HG02610 (cell line): ENCODE results near the gene ACSF2.
"Not testable (repeated sequence)": the region's sequence is repeated elsewhere in the genome, so short reads cannot be mapped to it uniquely, and the experiment has no call there.

ENCODE experiments used
- ATAC-seq: cut with Tn5 transposase; IDR thresholded peaks from one replicate; pipeline ENCODE4 v1.9.1; 2021; ENCODE audit warnings: mild to moderate bottlenecking, moderate library complexity; ENCODE audit not compliant: unreplicated experiment

Gene ACSF2, protein sequence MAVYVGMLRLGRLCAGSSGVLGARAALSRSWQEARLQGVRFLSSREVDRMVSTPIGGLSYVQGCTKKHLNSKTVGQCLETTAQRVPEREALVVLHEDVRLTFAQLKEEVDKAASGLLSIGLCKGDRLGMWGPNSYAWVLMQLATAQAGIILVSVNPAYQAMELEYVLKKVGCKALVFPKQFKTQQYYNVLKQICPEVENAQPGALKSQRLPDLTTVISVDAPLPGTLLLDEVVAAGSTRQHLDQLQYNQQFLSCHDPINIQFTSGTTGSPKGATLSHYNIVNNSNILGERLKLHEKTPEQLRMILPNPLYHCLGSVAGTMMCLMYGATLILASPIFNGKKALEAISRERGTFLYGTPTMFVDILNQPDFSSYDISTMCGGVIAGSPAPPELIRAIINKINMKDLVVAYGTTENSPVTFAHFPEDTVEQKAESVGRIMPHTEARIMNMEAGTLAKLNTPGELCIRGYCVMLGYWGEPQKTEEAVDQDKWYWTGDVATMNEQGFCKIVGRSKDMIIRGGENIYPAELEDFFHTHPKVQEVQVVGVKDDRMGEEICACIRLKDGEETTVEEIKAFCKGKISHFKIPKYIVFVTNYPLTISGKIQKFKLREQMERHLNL

DNA sequence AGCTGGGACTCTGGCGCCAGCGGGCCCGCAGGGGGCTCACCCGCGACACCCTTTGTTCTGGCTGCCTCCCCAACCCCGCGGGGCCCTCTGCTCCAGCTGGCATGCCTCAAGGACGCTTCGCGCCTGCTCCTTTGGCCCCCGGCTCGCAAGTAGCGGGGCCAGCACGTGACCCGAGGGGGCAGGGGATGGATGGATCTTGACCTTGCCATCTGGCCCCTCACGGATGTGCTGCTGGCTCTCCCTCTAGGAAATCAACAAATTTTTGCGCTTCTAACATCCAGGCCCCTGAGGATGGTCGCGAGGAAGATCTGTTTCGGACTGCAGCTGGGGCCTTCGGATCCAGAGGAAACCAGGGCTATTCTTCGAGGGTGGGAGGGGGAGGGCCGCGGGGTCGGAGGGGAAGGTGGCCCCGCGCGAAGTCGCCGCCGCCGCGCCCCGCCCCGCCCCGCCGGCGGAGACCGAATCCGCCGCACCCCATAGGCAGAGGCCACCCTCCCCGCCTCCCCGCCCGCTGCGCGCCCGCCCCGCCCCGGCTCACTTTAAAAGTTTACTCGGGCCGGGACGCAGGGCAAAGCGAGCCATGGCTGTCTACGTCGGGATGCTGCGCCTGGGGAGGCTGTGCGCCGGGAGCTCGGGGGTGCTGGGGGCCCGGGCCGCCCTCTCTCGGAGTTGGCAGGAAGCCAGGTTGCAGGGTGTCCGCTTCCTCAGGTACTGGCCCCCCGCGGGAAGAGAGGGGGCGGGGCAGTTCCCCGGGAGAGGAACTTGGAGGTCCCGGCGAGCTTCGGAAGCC is at the start of gene ACSF2:
ACSF2 (plus strand) TSS at position 537 of the 790 bp plus-strand sequence; CDS start at position 581, 44 bp downstream.
- peak; percentile 62 for ATAC-seq

DNA sequence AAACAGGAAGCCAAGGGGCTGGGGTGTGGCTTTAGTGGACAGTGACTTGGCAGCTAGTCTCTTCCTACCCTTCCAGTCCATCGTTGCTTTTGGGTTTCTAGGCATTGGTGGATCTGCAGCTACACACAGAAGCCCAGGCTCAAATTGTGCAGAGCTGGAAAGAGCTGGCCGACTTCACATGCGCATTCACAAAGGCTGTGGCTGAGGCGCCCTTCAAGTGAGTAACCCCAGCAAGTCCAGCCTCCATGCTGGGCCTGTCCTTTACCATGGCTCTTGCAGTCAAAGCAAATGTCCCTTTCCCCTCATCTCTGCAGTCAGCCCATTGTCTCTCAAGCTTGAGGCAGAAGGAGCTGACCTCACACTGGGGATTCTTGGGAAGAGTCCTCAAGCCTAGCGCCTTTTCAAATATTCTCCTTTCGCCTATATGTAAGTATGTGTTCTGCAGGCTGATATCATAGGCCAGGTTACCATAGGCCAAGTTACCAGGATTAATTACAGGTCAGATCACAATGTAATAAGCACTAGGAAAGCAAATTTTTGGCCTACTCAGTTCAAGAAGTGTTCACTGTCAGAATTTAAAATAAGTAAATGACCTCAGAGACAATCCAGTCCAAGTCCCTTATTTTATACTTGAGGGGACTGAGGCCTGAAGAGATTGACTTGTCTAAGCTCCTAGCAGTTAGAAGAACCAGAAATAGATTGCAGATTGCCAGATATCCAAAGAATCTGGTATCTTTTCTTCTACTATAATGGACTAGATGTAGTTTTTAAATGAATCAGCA is 46.5 kb upstream of the ACSF2 start:
- no peak for ATAC-seq

DNA sequence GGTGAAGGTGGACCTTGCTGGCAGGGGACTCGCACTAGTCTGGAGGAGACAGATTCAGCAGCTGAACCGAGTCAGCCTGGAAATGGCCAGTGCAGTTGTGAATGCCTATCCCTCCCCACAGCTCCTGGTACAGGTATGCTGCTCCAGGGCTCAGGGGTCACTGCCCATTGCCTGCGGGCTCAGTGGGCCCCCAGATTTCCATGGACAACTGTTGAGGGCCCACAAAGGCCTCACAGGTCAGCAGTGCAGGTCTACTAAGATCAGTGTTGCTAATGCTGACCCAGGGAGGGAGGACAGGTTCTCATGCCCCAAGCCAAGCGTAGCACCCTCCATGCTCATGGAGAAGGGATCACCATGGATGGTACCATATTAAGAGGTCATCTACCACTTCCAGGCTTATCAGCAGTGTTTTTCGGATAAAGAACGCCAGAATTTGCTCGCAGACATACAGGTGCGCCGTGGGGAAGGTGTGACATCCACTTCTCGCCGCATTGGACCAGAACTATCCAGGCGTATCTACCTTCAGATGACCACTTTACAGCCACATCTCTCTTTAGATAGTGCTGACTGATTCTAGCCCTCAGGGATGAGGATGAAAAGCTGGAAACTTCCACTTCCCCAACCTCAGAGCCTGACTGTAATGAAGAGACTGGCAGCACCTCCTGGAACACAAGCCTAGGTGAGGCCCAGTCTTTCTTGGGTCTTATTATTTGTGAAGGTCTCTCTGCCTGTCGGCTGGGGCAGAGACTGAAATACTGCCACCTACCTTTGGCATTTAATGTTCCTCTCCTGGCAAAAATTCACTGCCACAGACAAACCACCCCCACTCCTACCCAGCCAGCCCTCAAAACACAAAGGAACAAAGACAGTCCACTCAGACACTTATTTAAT is 45.4 kb upstream of the ACSF2 start:
- no peak for ATAC-seq

DNA sequence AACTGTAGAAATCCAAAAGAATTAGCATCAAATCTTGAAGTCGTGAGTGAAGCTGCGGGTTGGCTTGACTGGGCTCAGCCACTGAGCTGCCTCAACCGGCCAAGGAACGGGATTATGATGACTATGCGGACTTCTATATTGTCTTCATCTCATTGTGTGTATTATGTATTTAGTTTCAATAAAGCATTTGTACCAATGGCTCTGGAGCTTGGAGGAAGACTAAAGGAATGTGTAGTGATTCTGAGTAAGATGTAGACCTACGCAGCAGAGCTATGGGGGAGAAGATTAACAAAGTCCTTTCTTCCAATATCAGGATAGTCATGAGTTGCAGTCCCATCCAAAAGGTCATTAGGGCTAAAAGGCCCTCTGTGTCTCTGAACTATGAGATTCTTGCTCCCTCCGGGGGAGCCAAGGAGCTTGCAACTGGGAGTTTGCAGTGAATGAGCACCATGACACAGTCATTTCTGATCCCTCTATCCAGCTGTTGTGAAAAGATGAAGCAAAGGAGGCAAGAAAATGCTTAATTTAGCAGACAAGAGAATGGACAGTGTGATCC is 44.7 kb upstream of the ACSF2 start:
- no peak for ATAC-seq

DNA sequence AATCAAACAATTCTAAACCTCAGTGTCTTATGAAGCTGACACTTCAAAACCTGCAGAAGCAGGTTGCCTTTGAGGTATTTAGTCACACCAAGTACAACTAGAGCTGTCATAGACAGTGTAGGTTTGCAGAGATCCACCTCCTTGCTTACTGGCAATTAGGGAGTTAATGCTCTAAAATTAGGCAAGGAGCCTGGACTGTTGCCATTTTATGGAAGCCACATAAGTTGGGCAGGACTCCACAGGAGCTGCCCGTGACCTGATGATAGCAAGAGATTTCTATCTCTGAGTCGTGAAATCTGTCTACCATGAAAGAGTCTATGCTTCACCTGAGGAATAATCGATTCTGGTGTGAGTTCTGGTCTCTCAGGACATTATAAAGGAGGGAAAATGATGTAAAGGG is 44.1 kb upstream of the ACSF2 start:
- ATAC-seq, result no peak

DNA sequence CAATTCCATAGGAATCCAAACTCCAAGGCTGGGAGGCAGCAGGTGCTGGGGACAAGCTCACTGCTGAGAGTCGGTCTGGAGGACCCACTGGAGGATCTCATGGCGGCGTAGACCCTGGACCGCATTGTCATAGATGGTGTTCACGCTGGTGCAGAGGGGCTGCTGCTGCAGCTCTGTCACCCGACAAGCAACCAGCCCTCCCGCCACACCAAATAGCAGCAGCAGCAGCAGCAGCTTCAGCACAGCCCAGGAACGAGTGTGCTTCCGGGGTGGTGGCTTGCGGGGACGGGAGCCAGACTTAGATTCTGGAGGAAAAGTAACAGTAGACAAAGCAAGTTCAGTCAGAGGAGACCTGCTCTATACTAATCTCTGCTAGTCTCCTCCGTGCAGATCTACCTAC is 43.1 kb upstream of the ACSF2 start:
- ATAC-seq, result no peak

DNA sequence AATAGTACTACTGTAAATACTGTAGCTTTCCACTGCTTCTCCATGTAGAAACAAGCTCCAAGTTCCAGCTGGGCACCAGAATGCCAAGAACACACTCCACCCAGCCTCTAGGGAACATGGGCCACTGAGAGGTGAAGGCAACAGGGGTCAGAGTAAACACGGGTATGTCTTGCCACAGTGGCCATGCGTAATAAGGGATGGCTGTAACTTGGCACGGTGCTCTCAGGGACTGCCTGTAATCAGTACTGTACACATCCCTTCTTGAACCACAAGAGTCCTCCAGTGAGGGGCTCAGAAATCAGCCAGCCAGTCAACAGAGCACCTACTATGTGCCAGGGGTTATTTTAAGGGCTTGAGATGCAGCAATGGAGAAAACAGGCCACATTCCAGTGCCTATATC is 39.5 kb upstream of the ACSF2 start:
- ATAC-seq, result no peak

DNA sequence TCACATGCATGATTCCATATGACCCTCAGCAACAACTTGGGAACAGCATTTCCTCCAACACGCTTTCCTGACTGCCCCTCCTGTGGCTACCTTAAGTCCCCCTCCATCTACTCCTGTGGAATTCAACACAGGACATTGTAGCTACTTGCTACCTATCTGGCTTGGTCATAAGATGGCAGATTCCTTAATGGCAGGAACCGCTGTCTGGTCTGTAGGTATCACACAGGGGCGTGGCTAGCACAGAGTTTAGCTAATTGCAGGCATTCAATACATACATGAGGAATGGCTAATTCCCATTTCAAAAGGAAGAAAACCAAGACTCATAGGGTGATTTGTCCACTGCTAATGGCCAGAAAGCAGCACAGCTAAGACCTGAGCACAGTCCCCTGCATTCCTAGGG is 37.3 kb upstream of the ACSF2 start:
- ATAC-seq, result no peak

DNA sequence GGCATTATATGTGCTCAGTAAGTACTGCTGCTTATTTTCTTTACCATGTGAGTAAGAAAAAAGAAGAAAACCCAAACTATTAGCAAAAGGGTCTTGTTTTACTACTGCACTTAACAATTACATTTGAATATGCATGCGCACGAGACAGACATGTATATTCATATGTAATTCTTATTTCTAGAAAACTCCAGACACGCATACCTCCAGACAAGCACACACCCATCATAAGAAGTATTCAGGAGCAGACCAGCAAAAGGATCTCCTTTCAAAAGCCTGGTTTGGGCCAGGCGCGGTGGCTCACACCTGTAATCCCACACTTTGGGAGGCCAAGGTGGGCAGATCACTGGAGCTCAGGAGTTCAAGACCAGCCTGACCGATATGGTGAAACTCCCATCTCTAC is 36.5 kb upstream of the ACSF2 start:
- ATAC-seq, result no peak

DNA sequence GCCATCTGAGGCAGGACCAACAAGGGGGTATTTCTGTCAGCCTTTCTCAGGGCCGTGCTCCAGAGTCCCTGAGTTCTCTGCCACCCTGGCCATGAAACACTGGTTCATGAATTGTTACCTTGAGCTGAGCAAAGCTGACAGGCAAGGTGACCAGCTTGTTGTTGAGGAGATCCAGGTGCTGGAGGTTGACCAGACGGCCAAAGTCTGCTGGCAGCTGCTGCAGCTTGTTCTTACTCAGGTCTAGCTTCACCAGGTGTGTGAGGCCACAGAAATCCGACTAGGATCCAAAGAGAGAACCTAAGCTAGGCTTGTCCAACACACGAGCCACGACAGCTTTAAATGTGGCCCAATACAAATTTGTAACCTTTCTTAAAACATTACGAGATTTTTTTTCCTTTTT is 33.4 kb upstream of the ACSF2 start:
- ATAC-seq, result no peak

DNA sequence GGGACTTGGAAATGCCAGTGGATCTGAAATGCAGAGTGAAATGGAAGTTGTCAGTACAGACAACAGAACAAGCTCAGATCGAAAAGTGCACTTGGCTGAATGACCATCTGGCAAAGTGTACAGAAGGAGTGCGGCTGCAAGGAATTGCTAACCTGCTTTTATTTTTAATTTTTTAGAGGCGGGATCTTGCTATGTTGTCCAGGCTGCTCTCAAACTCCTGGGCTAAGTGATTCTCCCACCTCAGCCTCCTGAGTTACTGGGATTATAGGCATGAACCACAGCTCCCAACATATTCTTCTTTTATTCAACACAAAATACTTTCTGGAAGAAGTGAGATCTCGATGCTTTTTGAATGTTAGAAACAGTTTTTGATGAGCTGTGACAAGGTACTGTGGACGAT is 32.3 kb upstream of the ACSF2 start:
- ATAC-seq, result no peak

DNA sequence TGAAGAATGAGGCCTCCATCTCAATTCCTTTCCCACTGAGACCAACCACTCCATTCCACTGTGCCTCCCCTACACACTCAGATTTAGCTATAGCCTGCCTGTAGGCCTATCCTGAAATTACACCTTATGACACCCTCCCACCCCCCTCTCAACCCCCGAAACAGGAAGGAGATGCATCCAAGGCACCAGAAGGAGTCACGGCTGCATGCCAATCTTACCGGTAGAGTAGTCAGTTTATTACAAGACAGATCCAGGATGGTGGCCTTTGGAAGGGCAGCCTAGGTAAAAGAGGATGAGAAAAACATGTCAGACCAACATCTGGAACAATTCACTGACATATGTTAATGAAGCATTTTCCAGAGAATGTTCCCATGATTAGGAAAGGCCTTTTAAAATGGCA is 31.3 kb upstream of the ACSF2 start:
- no peak for ATAC-seq

DNA sequence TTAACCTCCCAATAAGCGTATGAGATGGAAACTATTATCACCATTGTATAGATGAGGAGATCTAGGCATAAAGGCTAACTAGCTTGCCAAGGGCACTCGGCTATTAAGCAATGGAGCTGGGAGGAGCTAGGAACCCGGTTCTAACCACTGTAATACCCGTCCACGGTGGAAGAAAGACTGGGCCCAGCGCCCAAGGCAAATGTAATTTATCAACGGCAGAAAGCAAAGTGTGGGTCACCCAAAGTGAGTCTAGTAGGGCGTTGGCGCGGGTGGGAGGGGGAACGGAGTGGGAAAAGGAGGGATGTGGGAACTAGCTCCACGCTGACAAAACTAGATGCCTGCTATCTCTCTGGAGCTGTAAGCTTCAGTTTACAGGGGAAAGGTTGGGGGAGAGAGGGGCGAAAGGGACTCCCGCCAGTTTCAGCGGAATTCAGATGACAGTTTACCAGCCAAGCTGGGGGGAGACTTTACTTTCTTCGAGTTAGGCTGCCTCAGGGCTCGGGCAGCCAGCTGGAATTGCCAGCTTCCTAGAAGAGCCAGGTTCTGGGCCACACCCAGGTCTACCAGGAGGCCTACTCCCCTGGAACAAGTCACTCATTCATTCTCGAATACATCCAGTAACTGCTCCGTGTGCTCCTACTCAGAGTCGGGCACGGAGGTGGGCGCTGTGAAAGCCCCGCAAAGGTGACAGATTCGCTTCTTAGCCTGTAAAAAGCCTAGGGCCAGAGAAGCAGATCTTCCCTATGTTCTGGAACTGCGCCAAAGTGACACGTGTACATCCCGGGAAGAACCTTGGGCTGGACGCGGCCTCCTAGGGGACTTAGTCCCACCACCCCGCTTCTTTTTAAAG is 29.5 kb upstream of the ACSF2 start:
- peak; percentile 26 for ATAC-seq

DNA sequence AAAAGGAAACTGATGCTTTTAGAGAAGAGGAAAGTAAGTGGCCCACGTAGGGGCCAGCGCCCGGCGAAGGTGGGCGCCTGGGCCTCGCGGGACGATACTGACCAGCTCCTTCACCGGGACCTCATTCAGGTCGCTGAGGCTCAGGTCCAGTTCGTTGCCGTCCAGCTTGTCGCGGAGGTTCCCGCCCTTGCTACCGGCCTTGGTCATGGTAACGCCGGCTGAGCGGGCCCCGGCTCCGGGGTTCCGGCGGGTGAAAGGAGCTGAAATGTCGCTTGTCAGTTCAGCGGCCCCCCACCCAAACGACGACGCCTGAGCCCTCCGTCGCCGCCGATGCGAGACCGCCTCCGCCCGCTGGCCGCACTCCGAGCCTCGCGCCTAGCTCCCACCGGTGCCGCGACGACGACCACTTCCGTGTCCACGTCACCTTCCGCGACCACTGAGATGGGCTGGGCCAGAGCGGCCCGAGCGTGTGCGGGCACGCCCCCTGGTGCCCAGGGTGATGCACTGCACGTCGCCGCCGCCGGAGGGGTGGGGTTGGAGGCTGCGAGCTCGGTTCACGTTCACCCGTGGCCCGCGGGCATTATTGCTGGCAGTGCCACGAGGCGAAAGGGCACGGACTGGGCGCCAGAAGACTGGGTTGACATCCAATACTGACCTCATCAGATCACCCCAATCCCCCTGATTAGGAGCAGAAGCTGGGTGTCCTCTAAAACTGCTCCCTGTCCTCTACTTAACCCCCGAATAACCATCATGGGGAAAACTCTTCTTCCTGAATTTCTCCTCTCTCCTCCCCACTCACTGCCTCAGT is 28.7 kb upstream of the ACSF2 start, which contains the start of gene LRRC59:
LRRC59 (minus strand) TSS at position 413 of the 808 bp plus-strand sequence; CDS start at position 207, 206 bp downstream.
- peak; percentile 95 for ATAC-seq

DNA sequence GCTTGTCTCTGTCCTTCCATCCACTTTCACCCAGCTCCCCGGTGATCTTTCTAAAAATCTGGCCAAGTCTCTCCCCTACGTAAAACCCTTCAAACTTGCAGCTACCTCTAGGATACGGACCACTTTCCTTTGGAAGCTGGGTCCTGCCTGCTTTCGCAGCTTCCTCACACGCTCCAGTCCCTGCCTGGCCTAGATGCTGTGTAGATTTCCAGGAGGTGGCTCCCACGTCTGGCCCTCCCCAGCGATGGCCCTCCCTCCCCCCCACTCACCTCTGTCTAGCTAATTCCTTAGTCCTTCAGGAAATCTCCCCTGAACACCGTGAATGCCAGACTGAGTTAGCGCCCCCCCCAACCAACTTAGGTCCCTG is 28.1 kb upstream of the ACSF2 start:
- ATAC-seq, result no peak

DNA sequence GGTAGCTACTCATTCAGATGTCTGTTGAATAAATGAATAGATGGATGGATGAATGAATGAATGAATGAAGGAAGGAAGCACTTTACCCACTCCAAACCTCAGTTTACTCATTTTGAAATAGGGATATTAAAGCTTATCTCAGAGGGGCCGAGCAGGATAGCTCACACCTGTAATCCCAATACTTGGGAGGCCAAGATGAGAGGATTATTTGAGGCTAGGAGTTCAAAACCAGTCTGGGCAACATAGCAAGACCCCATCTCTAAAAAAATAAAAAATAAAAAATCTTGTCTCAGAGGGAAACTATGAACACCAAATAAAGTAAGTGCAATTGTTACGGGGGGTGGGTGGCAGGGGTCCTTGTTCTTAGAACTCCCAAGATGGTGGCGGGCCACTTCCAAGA is 27.3 kb upstream of the ACSF2 start:
- not testable (repeated sequence) for ATAC-seq

DNA sequence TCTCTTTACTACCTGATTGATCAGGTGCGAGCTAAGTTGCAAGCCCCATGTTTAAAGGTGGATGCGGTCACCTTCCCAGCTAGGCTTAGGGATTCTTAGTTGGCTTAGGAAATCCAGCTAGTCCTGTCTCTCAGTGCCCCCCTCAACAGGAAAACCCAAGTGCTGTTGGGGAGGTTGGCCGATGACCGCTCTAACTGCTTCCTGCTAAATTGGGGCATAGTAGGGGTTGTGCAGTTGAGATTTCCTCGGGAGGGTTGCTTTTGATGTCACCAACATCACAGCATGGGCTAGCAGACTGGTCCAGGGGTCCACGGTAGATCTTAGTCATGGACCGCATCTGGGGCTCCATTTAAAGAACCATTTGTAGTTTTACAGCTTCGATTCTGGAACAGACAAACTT is 26.4 kb upstream of the ACSF2 start:
- ATAC-seq, result not testable (repeated sequence)

DNA sequence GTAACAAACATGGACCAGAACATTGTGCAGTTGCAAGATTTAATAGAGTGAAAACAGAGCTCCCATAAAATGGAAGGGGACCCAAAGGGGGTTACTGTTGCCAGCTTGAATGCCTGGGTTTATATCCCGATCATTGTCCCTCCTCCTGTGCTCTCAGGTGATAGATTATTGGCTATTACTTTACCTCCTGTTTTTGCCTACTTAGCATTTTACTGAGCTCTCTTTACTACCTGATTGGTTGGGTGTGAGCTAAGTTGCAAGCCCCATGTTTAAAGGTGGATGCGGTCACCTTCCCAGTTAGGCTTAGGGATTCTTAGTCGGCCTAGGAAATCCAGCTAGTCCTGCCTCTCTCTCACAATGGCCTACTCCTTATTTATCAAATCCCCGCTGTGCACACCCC is 20.7 kb upstream of the ACSF2 start:
- ATAC-seq, result not testable (repeated sequence)
